Transverse colon (tissue), 4 donors: ENCODE measurements around the gene LOX.

Experiments
- CTCF ChIP-seq, 5 experiments: fragments of 200-600 bp in 3 of 5; fragments of 450-650 bp in 2 of 5; sonication (generic) in 3 of 5; IDR thresholded peaks; 1 replicate in 2 of 5; 2 replicates in 3 of 5; pipeline ENCODE4 v1.5.1; 2016 to 2017; ENCODE audit warnings: antibody characterized with exemption in 5 of 5, inconsistent platforms in 3 of 5, mild to moderate bottlenecking in 2 of 5, moderate library complexity in 1 of 5
- POLR2AphosphoS5 ChIP-seq, 3 donors: sonication (generic); formaldehyde crosslinking; IDR thresholded peaks; one replicate each; pipeline ENCODE4 v1.6.1; 2016; ENCODE audit warnings: antibody characterized with exemption in 3 of 3

GRCh38 chr5:122121479-122122465 is 43.7 kb upstream of the LOX start:
- TF ChIP-seq CTCF (IDR thresholded peaks at IDR 0.05), result no peak
- no peak for TF ChIP-seq POLR2AphosphoS5 (IDR thresholded peaks at IDR 0.05)
